PC-9 (cell line): ENCODE results near the gene DMAC2. TPM values are rescaled to one million over a fixed set of nuclear protein-coding genes. Genes with fewer than 3 reads are reported as not detected.

Experiments
- BruUV-seq: library from RNA; stranded (reverse); fragments of 400-500 nt; replicated peaks from 2 replicates; lab custom pipeline; 2021; lab: Mats Ljungman, UMichigan
- CTCF ChIA-PET: fragments of 300-600 bp; sonication (Branson Sonifier 250); formaldehyde crosslinking; loops from one replicate; lab custom pipeline; 2022; ENCODE audit warnings: antibody characterized with exemption; lab: Charles Lee
- POLR2A ChIA-PET: fragments of 300-600 bp; sonication (Branson Sonifier 250); formaldehyde crosslinking; loops from one replicate; lab custom pipeline; 2022; ENCODE audit warnings: antibody characterized with exemption; ENCODE audit not compliant: unreplicated experiment; lab: Charles Lee
- DNase-seq, 2 experiments: peaks; one replicate each; pipeline versions ENCODE4 v3.0.0 to v3.0.0-alpha.2; 2015 to 2022; ENCODE audit warnings: mixed read lengths in 1 of 2
- H2AFZ ChIP-seq: fragments of 200-600 bp; sonication (generic); 2 replicates; pipeline ENCODE4 v1.8.1; 2017; ENCODE audit warnings: antibody characterized with exemption
- H3F3A ChIP-seq: fragments of 200-600 bp; sonication (generic); 2 replicates; pipeline ENCODE4 v1.8.1; 2017; ENCODE audit warnings: antibody characterized with exemption, mild to moderate bottlenecking, low read depth; ENCODE audit not compliant: insufficient read depth
- H3K27ac ChIP-seq: fragments of 200-600 bp; sonication (generic); 2 replicates; pipeline ENCODE4 v1.6.1; 2016; ENCODE audit warnings: mixed run types
- H3K27me3 ChIP-seq: fragments of 200-600 bp; sonication (generic); 2 replicates; pipeline ENCODE4 v1.6.1; 2016; ENCODE audit warnings: low read depth, mixed run types; ENCODE audit not compliant: insufficient read depth
- H3K36me3 ChIP-seq: fragments of 200-600 bp; sonication (generic); 2 replicates; pipeline ENCODE4 v1.6.1; 2016; ENCODE audit warnings: low read depth, mixed run types
- H3K4me1 ChIP-seq: fragments of 200-600 bp; sonication (generic); replicated peaks from 2 replicates; pipeline ENCODE4 v1.6.1; 2016; ENCODE audit warnings: mixed run types; ENCODE audit not compliant: insufficient read depth
- H3K4me2 ChIP-seq: fragments of 200-600 bp; sonication (generic); 2 replicates; pipeline ENCODE4 v1.6.1; 2017; ENCODE audit warnings: mixed run types
- H3K4me3 ChIP-seq: fragments of 200-600 bp; sonication (generic); 2 replicates; pipeline ENCODE4 v1.6.1; 2016; ENCODE audit warnings: mixed run types
- H3K79me2 ChIP-seq: fragments of 200-600 bp; sonication (generic); 2 replicates; pipeline ENCODE4 v1.6.1; 2017; ENCODE audit warnings: low read depth, mixed run types
- H3K9me2 ChIP-seq: fragments of 200-600 bp; sonication (generic); 2 replicates; pipeline ENCODE4 v1.8.1; 2017; ENCODE audit warnings: mild to moderate bottlenecking; ENCODE audit not compliant: insufficient read depth
- H3K9me3 ChIP-seq: fragments of 200-600 bp; sonication (generic); 2 replicates; pipeline ENCODE4 v1.8.1; 2016; ENCODE audit warnings: low read depth; ENCODE audit not compliant: insufficient read depth
- H4K20me1 ChIP-seq: fragments of 200-600 bp; sonication (generic); 2 replicates; pipeline ENCODE4 v1.8.1; 2017; ENCODE audit not compliant: insufficient read depth
- EZH2 ChIP-seq: fragments of 200-600 bp; sonication (generic); IDR thresholded peaks from 2 replicates; pipeline ENCODE4 v1.8.0; 2017; ENCODE audit warnings: antibody characterized with exemption, low read depth
- intact Hi-C: fragments of 100-400 bp; cut with micrococcal nuclease; formaldehyde crosslinking; loops from one replicate; pipeline ENCODE4 v1.10.0; 2022; ENCODE audit not compliant: unreplicated experiment
- total RNA-seq: library from RNA; stranded (reverse); gene quantifications from 2 replicates; pipeline ENCODE4 v1.2.3, GENCODE V29; 2021
- TF ChIP-seq, protein P1 (sequence below): fragments of 200-600 bp; sonication (generic); conservative IDR thresholded peaks from 2 replicates; pipeline ENCODE4 v1.6.1; 2017; ENCODE audit warnings: mixed run types, antibody characterized with exemption, mild to moderate bottlenecking, moderate library complexity

The DMAC2 gene
- total RNA-seq, 1 experiment from 2014 or later, result 38.6 TPM

DNA sequence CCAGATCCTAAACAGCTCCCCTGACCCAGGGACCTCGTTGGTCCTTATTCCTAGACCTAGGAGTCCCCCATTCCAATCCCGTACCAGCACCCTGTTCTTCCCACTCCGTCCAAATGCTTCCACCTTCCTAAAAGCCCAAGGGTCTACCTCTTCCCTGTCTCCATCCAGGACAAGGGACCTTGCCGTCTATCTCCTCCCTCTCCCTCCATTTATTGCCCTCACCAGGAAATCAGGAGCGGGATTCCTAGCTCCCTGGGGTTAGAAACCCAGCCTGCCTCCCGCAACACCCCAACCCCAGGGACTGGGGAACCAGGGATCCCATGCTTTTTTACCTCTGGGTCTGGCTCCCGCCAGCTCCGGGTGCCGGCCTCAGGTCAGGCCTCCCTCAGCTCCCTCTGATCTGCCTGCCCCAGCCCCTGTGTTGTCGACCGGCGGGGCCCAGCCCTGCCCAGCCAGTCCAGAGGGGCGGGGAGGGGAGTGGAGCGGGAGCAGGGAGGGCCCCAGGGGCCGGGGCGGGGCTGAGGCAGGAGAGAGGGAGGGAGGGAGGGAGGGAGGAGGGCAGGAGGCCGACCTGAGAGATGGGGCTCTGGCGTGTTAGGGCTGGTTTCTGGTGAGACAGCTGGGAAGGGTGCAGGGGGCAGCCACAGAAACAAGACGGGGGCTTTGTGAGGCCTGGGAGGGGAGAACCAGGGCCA is 12.6 kb downstream of the DMAC2 start, which contains the start of gene B3GNT8:
TSS of gene B3GNT8 (minus strand) at position 423 of the 695 bp plus-strand sequence. CDS start 596 bp downstream, outside the sequence.
- no peak within 1 kb of the TSS for H2AFZ ChIP-seq
- H3K36me3 ChIP-seq, result no peaks in the 10 kb centered on the region
- H3K27ac ChIP-seq, result no peak within 1 kb of the TSS
- no peaks in the 10 kb centered on the region for H4K20me1 ChIP-seq
- no peak within 1 kb of the TSS for H3K4me2 ChIP-seq
- CTCF ChIA-PET, result interaction anchor here (0.7 kb wide), 1 partner anchor 8 kb away, joined by 15 read pairs; no protein-coding TSS in a partner anchor
- H3K27me3 ChIP-seq, result no peaks in the 10 kb centered on the region
- H3K4me1 ChIP-seq, result no peaks in the 10 kb centered on the region
- H3K9me2 ChIP-seq, result no peaks in the 10 kb centered on the region
- POLR2A ChIA-PET, result interaction anchor here (0.6 kb wide), 1 partner anchor 12 kb away, joined by 22 read pairs; the partner anchor contains the start of gene DMAC2
- no peaks in the 10 kb centered on the region for H3K79me2 ChIP-seq
- TF ChIP-seq, protein P1, sequence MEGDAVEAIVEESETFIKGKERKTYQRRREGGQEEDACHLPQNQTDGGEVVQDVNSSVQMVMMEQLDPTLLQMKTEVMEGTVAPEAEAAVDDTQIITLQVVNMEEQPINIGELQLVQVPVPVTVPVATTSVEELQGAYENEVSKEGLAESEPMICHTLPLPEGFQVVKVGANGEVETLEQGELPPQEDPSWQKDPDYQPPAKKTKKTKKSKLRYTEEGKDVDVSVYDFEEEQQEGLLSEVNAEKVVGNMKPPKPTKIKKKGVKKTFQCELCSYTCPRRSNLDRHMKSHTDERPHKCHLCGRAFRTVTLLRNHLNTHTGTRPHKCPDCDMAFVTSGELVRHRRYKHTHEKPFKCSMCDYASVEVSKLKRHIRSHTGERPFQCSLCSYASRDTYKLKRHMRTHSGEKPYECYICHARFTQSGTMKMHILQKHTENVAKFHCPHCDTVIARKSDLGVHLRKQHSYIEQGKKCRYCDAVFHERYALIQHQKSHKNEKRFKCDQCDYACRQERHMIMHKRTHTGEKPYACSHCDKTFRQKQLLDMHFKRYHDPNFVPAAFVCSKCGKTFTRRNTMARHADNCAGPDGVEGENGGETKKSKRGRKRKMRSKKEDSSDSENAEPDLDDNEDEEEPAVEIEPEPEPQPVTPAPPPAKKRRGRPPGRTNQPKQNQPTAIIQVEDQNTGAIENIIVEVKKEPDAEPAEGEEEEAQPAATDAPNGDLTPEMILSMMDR, result no peak
- TF ChIP-seq EZH2, result no peak
- H3K9me3 ChIP-seq, result no peaks in the 10 kb centered on the region
- intact Hi-C loops, result no loop called here
- H3F3A ChIP-seq, result peaks cover 7% of the 10 kb centered on the region; the same call in 1 of the 2 replicates
- peak in 1 of 2 experiments; percentile 49 for DNase-seq
- no TSS peak for BruUV-seq
- no peak within 1 kb of the TSS for H3K4me3 ChIP-seq

DNA sequence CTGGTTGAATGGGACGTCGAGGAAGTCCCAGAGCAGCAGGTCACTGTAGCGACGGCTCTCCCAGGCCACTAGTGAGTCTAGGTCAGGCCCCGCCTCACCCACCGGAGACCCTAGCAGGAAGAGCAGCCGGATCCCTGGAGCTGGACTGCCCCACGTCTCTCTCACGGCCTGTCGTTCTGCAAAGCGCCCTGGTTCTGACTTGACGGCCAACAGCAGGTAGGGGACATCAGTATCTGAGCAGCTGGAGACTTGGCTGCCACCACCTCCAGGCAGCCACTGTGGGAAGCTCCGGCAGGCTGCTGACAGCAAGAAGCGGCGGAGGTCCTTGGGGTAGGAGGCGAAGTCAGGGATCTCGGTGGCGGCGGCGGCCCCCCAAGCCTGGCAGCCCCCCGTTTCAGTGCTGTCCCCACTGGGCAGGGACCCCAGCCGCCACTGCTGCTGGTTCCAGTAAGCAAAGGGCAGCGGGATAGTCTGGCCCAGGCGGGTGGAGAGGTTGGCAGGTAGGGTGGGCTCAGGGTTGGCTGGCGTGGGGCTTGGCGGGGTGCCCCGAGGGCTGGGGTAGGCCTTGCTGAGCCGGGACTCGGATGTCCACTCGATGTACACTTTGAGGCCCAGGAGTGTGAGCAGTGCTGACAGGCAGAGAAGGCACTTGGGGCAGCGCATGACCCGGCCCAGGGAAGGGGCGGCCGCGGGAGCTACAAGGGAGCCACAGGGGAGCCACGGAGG is 13.4 kb downstream of the DMAC2 start:
- DNase-seq, result no peak
- no peaks in the 10 kb centered on the region for H3K27me3 ChIP-seq
- no peak for TF ChIP-seq EZH2
- TF ChIP-seq, protein P1, result no peak
- H3K79me2 ChIP-seq, result no peaks in the 10 kb centered on the region
- peaks cover 7% of the 10 kb centered on the region; the same call in 1 of the 2 replicates for H3F3A ChIP-seq
- no peak overlapping the region for H3K4me3 ChIP-seq
- H3K27ac ChIP-seq, result no peak overlapping the region
- ChIA-PET CTCF (no interaction called here), POLR2A (no interaction called here)
- BruUV-seq, result no TSS peak
- no peak overlapping the region for H2AFZ ChIP-seq
- H4K20me1 ChIP-seq, result no peaks in the 10 kb centered on the region
- H3K9me3 ChIP-seq, result no peaks in the 10 kb centered on the region
- H3K4me1 ChIP-seq, result no peaks in the 10 kb centered on the region
- H3K9me2 ChIP-seq, result no peaks in the 10 kb centered on the region
- intact Hi-C loops, result no loop called here
- no peaks in the 10 kb centered on the region for H3K36me3 ChIP-seq
- H3K4me2 ChIP-seq, result no peak overlapping the region

DNA sequence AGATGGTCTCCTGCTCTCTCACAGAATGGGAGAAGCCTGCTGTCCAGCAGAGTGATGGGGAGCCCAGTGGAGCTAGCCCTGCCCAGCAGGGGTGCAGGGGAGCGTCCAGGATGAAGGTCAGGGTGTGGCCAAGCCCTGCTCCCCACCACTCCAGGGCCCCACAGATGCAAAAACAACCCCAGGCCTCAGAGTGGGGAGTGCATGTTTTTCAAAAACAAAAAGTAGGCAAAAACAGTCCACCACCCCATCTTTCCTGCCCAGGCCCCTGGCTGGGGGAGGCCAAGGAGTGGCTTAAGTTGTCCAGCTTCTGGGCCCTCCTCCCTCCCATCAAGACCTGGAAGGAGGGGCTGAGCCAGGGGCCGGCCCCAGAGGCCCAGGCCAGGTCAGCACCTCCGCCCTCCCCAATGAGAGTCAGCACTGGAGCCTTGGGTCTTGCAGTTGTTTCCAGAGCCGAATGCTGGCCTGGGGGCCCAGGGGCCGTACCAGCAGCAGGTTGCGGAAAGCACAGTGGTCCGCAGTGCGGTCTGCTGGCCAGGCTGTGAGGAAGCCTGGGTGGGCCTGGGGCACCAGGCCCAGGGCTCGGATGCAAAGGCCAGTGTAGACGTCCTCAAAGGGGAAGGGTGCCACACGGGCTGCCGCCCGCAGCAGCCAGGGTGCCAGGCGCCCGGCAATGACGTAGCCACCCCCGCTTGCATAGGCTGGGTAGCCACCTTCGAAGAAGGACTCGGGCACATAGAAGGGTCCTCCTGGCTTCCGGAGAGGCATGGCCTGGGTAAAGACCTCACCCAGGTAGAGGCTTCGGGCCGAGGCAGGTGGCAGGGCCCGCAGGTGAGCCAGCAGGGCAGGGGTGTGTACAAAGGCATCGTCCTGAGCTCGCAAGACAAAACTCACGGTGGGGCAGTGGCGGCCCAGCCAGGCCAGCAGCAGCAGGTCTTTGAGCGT is 14.3 kb downstream of the DMAC2 start:
- DNase-seq, result no peak
- H3F3A ChIP-seq, result 0 out of 2 replicates have a peak, but pooled peaks cover 7% of the 10 kb centered on the region
- no peak overlapping the region for H3K4me2 ChIP-seq
- BruUV-seq, result no TSS peak
- no peaks in the 10 kb centered on the region for H3K4me1 ChIP-seq
- H3K36me3 ChIP-seq, result no peaks in the 10 kb centered on the region
- intact Hi-C loops, result no loop called here
- TF ChIP-seq, protein P1, result no peak
- TF ChIP-seq EZH2, result no peak
- no peak overlapping the region for H2AFZ ChIP-seq
- H3K9me2 ChIP-seq, result no peaks in the 10 kb centered on the region
- POLR2A ChIA-PET, result no interaction called here
- no peak overlapping the region for H3K4me3 ChIP-seq
- no peaks in the 10 kb centered on the region for H3K79me2 ChIP-seq
- no peaks in the 10 kb centered on the region for H3K27me3 ChIP-seq
- H4K20me1 ChIP-seq, result no peaks in the 10 kb centered on the region
- H3K27ac ChIP-seq, result no peak overlapping the region
- CTCF ChIA-PET, result no interaction called here
- no peaks in the 10 kb centered on the region for H3K9me3 ChIP-seq
